ENCODE measurements around the gene PRKX. TPM values are rescaled to one million over a fixed set of nuclear protein-coding genes. Genes with fewer than 3 reads are reported as not detected.
"Not testable (repeated sequence)": the region's sequence is repeated elsewhere in the genome, so short reads cannot be mapped to it uniquely, and the experiment has no call there.

The PRKX gene
- total RNA-seq, 2 donors from 2014 or later = 69.5 to 73.9 TPM

- peak overlapping the region; percentile 97 for H3K27ac Mint-ChIP-seq
- not testable (repeated sequence) for DNase-seq; H3K9me3 ChIP-seq (ENCODE audit: control insufficient read depth, low read length, poor library complexity, severe bottlenecking); H3K36me3 Mint-ChIP-seq (ENCODE audit: low read depth); ATAC-seq; H3K27me3 Mint-ChIP-seq
- peak overlapping the region; percentile 85 for H3K4me3 Mint-ChIP-seq
- H3K4me1 Mint-ChIP-seq = peaks cover 19% of the 10 kb centered on the region
Measured at GRCh38 chrX:3701445-3701928, 12.0 kb downstream of the PRKX start.

DNA sequence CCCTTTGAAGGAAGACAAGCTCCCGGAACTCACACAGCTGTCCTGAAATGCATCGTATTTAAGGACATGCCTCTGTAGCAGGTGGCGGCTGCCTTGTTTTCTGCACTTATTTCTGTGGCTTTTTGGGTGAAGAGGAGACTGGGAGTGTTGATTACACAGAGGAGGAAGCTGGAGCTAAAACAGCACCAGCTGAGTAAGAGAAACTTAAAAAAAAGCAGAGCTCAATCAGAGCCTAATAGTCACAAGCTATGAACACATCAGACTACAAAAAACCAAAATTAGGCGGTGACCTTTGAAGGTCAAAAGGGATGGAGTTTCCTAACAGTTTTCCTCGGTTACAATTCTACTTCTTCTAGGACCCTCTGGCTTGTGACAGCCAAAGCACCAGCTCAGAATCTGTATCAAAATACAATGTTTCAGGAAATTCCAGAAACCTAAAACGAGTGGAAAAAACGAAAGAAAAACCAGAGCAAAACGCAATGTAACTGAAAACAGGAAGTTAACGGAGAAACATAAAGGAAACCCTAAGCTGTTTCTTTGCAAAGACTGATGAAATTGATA, 13.5 kb downstream of the PRKX start:
- no peaks in the 10 kb centered on the region for H3K36me3 Mint-ChIP-seq (ENCODE audit: low read depth)
- peak overlapping the region; percentile 97 for H3K27ac Mint-ChIP-seq
- ATAC-seq = peak; percentile 62
- no peaks in the 10 kb centered on the region for H3K27me3 Mint-ChIP-seq
- peak overlapping the region; percentile 85 for H3K4me3 Mint-ChIP-seq
- H3K9me3 ChIP-seq (ENCODE audit: control insufficient read depth, low read length, poor library complexity, severe bottlenecking) = no peaks in the 10 kb centered on the region
- peaks cover 31% of the 10 kb centered on the region for H3K4me1 Mint-ChIP-seq
- no peak for DNase-seq

DNA sequence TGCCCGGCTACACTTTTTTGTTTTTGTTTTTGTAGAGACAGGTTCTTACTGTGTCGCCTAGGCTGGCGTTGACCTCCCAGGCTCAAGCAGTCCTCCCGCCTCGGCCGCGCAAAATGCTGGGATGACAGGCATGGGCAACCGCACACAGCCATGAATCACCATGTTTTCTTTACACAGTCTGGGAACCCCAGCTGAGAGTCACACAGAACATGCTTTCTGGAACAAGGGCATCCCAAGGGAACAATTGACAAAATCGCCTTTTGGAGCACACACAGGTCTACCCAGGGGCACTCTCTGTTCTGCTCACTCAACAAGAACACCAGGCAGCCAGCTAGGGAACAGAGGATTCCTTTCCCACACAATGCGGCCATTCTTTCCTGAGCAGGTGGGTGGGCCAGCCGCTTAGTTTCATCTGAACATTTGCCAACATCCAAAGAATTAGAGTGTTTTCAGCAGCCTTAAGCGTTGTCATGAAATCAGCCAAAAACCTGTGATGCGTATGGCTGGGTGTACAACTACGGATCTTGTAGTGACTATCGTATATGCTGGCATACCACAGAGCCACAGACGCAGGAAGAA, 15.7 kb downstream of the PRKX start:
- peak overlapping the region; percentile 16 for H3K27ac Mint-ChIP-seq
- H3K36me3 Mint-ChIP-seq (ENCODE audit: low read depth) = no peaks in the 10 kb centered on the region
- peaks cover 40% of the 10 kb centered on the region for H3K4me1 Mint-ChIP-seq
- no peaks in the 10 kb centered on the region for H3K27me3 Mint-ChIP-seq
- H3K4me3 Mint-ChIP-seq = no peak overlapping the region
- no peak for ATAC-seq
- no peaks in the 10 kb centered on the region for H3K9me3 ChIP-seq (ENCODE audit: control insufficient read depth, low read length, poor library complexity, severe bottlenecking)
- no peak for DNase-seq

DNA sequence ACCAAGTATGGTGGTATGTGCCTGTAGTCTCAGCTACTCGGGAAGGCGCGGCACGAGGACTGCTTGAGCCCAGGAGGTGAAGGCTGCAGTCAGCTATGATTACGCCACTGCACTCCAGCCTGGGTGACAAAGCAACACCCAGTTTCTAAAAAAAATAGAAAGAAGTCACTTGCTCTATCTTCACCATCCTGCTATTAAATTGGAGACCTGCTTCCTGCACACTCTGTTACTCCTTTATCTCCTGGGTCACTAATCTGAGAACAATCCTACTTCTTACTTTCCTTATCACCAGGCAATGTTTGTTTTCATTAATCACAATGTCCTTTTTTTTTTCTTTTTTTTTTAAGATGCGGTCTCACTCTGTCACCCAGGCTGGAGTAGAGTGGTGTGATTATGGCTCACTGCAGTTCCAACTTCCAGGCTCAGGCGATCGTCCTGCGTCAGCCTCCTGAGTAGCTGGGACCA, 16.2 kb downstream of the PRKX start:
- H3K27ac Mint-ChIP-seq = peak overlapping the region; percentile 16

GRCh38 chrX:3695536-3695935, 17.9 kb downstream of the PRKX start:
- no peaks in the 10 kb centered on the region for H3K9me3 ChIP-seq (ENCODE audit: control insufficient read depth, low read length, poor library complexity, severe bottlenecking)
- no peak overlapping the region for H3K4me3 Mint-ChIP-seq
- ATAC-seq (no peak), DNase-seq (no peak)
- H3K27me3 Mint-ChIP-seq = no peaks in the 10 kb centered on the region
- H3K27ac Mint-ChIP-seq = peak overlapping the region; percentile 16
- peaks cover 3% of the 10 kb centered on the region for H3K36me3 Mint-ChIP-seq (ENCODE audit: low read depth)
- peaks cover 37% of the 10 kb centered on the region for H3K4me1 Mint-ChIP-seq

More for the DNA sequence above, 16.2 kb downstream of the PRKX start:
- H3K4me1 Mint-ChIP-seq = peaks cover 40% of the 10 kb centered on the region
- no peaks in the 10 kb centered on the region for H3K9me3 ChIP-seq (ENCODE audit: control insufficient read depth, low read length, poor library complexity, severe bottlenecking)
- DNase-seq (no peak), ATAC-seq (no peak)
- H3K36me3 Mint-ChIP-seq (ENCODE audit: low read depth) = no peaks in the 10 kb centered on the region
- no peaks in the 10 kb centered on the region for H3K27me3 Mint-ChIP-seq
- no peak overlapping the region for H3K4me3 Mint-ChIP-seq

- DNase-seq (no peak), ATAC-seq (no peak)
- Mint-ChIP-seq H3K27me3 (no peaks in the 10 kb centered on the region), H3K36me3 (ENCODE audit: low read depth) (peaks cover 3% of the 10 kb centered on the region), H3K4me3 (no peak overlapping the region), H3K27ac (no peak overlapping the region), H3K4me1 (peaks cover 24% of the 10 kb centered on the region)
- no peaks in the 10 kb centered on the region for H3K9me3 ChIP-seq (ENCODE audit: control insufficient read depth, low read length, poor library complexity, severe bottlenecking)
Measured at GRCh38 chrX:3690140-3690539, 23.3 kb downstream of the PRKX start.

DNA sequence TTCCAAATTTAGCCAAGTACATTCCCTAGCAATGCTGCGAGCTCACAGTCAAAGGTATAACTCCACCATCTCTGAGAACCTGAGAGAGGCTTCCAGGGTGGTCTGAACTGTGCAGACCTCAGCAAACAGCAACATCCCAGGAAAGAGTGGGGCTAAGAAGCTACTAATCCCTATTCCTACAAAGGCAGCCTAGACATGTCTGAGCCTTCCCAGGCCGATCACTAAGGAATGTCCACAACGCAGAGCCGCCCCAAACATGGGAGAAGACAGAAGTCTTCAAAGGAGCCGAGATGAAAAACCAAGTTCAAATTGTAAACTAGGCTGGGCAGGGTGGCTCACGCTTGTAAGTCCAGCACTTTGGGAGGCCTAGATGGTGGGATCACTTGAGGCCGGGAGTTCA, 30.2 kb downstream of the PRKX start:
- H3K27ac Mint-ChIP-seq; H3K36me3 Mint-ChIP-seq (ENCODE audit: low read depth); DNase-seq; H3K27me3 Mint-ChIP-seq; H3K4me3 Mint-ChIP-seq; H3K9me3 ChIP-seq (ENCODE audit: control insufficient read depth, low read length, poor library complexity, severe bottlenecking); ATAC-seq: not testable (repeated sequence)
- peaks cover 21% of the 10 kb centered on the region for H3K4me1 Mint-ChIP-seq

DNA sequence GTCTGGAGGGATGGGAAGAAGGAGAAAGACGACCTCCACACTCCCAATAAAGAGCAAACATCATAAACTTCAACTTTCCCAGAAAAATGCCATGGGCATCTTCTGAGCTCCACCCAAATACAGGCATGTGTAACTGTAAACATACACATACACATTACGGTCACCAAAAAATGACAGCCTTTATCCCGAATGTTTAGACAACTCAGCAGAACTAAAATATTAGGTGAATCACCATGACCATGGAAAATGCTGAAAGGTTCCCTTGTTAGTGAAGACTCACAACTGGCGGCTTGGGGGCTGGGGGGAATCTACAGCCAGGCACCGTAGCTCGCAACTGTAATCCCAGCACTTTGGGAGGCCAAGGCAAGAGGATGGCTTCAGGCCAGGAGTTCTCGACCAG, 33.0 kb downstream of the PRKX start:
- Mint-ChIP-seq H3K27me3 (no peaks in the 10 kb centered on the region), H3K27ac (peak overlapping the region; percentile 39), H3K4me1 (peaks cover 21% of the 10 kb centered on the region), H3K4me3 (no peak overlapping the region), H3K36me3 (ENCODE audit: low read depth) (no peaks in the 10 kb centered on the region)
- H3K9me3 ChIP-seq (ENCODE audit: control insufficient read depth, low read length, poor library complexity, severe bottlenecking) = no peaks in the 10 kb centered on the region
- no peak for DNase-seq
- no peak for ATAC-seq

DNA sequence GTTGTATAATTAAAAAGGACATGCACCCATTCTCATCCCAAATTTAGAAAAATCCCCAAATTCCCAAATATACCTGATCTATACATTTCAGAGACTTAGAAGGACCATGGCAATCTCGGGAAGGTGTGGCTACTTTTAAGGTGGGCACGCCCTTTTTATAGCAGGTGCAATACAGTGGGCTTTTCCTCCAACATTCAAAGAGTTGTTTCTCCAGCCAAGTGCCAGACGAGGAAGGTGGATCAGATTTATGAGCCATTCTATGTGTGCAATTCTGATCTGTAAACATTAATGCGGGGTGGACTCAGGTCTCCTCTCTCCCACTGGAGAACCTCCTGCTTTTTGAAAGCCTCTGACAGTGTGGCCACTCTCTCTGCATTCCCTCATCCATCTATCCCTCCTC, 33.8 kb downstream of the PRKX start:
- Mint-ChIP-seq H3K27ac (peak overlapping the region; percentile 27), H3K4me1 (peaks cover 20% of the 10 kb centered on the region), H3K27me3 (no peaks in the 10 kb centered on the region), H3K36me3 (ENCODE audit: low read depth) (no peaks in the 10 kb centered on the region), H3K4me3 (no peak overlapping the region)
- DNase-seq (no peak), ATAC-seq (no peak)
- no peaks in the 10 kb centered on the region for H3K9me3 ChIP-seq (ENCODE audit: control insufficient read depth, low read length, poor library complexity, severe bottlenecking)

- H3K27ac Mint-ChIP-seq = no peak overlapping the region
- H3K36me3 Mint-ChIP-seq (ENCODE audit: low read depth) = peaks cover 1% of the 10 kb centered on the region
- H3K9me3 ChIP-seq (ENCODE audit: control insufficient read depth, low read length, poor library complexity, severe bottlenecking) = no peaks in the 10 kb centered on the region
- no peak for ATAC-seq
- H3K4me1 Mint-ChIP-seq = peaks cover 20% of the 10 kb centered on the region
- no peak overlapping the region for H3K4me3 Mint-ChIP-seq
- no peak for DNase-seq
- no peaks in the 10 kb centered on the region for H3K27me3 Mint-ChIP-seq
Measured at GRCh38 chrX:3678328-3678727, 35.1 kb downstream of the PRKX start.

- H3K4me3 Mint-ChIP-seq = no peak overlapping the region
- H3K36me3 Mint-ChIP-seq (ENCODE audit: low read depth) = peaks cover 6% of the 10 kb centered on the region
- H3K4me1 Mint-ChIP-seq = peaks cover 22% of the 10 kb centered on the region
- ATAC-seq (no peak), DNase-seq (no peak)
- H3K27ac Mint-ChIP-seq = no peak overlapping the region
- no peaks in the 10 kb centered on the region for H3K9me3 ChIP-seq (ENCODE audit: control insufficient read depth, low read length, poor library complexity, severe bottlenecking)
- no peaks in the 10 kb centered on the region for H3K27me3 Mint-ChIP-seq
Measured at GRCh38 chrX:3674881-3675280, 38.6 kb downstream of the PRKX start.

GRCh38 chrX:3669841-3670475, 43.5 kb downstream of the PRKX start:
- Mint-ChIP-seq H3K36me3 (ENCODE audit: low read depth) (peaks cover 12% of the 10 kb centered on the region), H3K27ac (peak overlapping the region; percentile 19), H3K4me1 (peaks cover 15% of the 10 kb centered on the region), H3K27me3 (no peaks in the 10 kb centered on the region), H3K4me3 (no peak overlapping the region)
- ATAC-seq = no peak
- H3K9me3 ChIP-seq (ENCODE audit: control insufficient read depth, low read length, poor library complexity, severe bottlenecking) = no peaks in the 10 kb centered on the region
- no peak for DNase-seq

GRCh38 chrX:3666975-3667374, 46.5 kb downstream of the PRKX start:
- DNase-seq (no peak), ATAC-seq (no peak)
- no peak overlapping the region for H3K4me3 Mint-ChIP-seq
- peaks cover 12% of the 10 kb centered on the region for H3K4me1 Mint-ChIP-seq
- H3K27ac Mint-ChIP-seq = no peak overlapping the region
- no peaks in the 10 kb centered on the region for H3K9me3 ChIP-seq (ENCODE audit: control insufficient read depth, low read length, poor library complexity, severe bottlenecking)
- peaks cover 5% of the 10 kb centered on the region for H3K36me3 Mint-ChIP-seq (ENCODE audit: low read depth)
- no peaks in the 10 kb centered on the region for H3K27me3 Mint-ChIP-seq

Measured in T-helper 17 cell (primary cell).